Activated CD4-positive, alpha-beta memory T cell treated with anti-CD3 and anti-CD28 coated beads for 36 hours (primary cell): ENCODE data around the gene GXYLT2. TPM values are rescaled to one million over a fixed set of nuclear protein-coding genes. Genes with fewer than 3 reads are reported as not detected.
A peak's percentile ranks its signal among the peaks of the same experiment; 100 is the strongest.
"Not testable (repeated sequence)": the region's sequence is repeated elsewhere in the genome, so short reads cannot be mapped to it uniquely, and the experiment has no call there.

Source experiments
- CTCF ChIA-PET: fragments of 350-600 bp; sonication (Branson Sonifier 250); formaldehyde crosslinking; loops from one replicate; lab custom pipeline; 2021; ENCODE audit warnings: antibody characterized with exemption, inconsistent platforms; lab: Charles Lee
- POLR2A ChIA-PET: fragments of 350-600 bp; sonication (Branson Sonifier 250); formaldehyde crosslinking; loops from one replicate; lab custom pipeline; 2021; ENCODE audit warnings: antibody characterized with exemption; lab: Charles Lee
- DNase-seq: peaks from one replicate; pipeline ENCODE4 v3.0.0-alpha.2; 2020
- H3K27ac Mint-ChIP-seq: one replicate; pipeline ENCODE4 v1.8.0; 2021; ENCODE audit warnings: mixed read lengths
- H3K27me3 Mint-ChIP-seq: one replicate; pipeline ENCODE4 v1.8.0; 2021; ENCODE audit warnings: mixed read lengths
- H3K36me3 Mint-ChIP-seq: one replicate; pipeline ENCODE4 v1.8.0; 2021; ENCODE audit warnings: mixed read lengths
- H3K4me1 Mint-ChIP-seq: one replicate; pipeline ENCODE4 v1.8.0; 2021; ENCODE audit warnings: low read depth, mixed read lengths
- H3K4me3 Mint-ChIP-seq: one replicate; pipeline ENCODE4 v1.8.0; 2021; ENCODE audit warnings: mild to moderate bottlenecking, mixed read lengths
- H3K9me3 Mint-ChIP-seq: one replicate; pipeline ENCODE4 v1.8.0; 2021; ENCODE audit warnings: mixed read lengths
- intact Hi-C: fragments of 100-400 bp; cut with micrococcal nuclease; formaldehyde crosslinking; loops from one replicate; pipeline ENCODE4 v1.15.1; 2023
- total RNA-seq, 2 experiments: library from RNA; stranded (reverse); gene quantifications; one replicate each; pipeline ENCODE4 v1.2.3, GENCODE V29; 2021

Gene GXYLT2
- total RNA-seq, 2 experiments from 2014 or later: not detected

- H3K4me3 Mint-ChIP-seq, intact Hi-C loops, H3K9me3 Mint-ChIP-seq, H3K27me3 Mint-ChIP-seq, DNase-seq: not testable (repeated sequence)
- Mint-ChIP-seq H3K36me3 (peaks cover 79% of the 10 kb centered on the region), H3K27ac (peak overlapping the region; percentile 58), H3K4me1 (peaks cover 74% of the 10 kb centered on the region)
- CTCF ChIA-PET: interaction anchor here (0.5 kb wide), 1 partner anchor 31 kb away, joined by 3 read pairs; no protein-coding TSS in a partner anchor
- POLR2A ChIA-PET: interaction anchor here (0.6 kb wide), 1 partner anchor 14 kb away, joined by 4 read pairs; no protein-coding TSS in a partner anchor
These were observed 115.2 kb downstream of the GXYLT2 start for GRCh38 chr3:73003050-73003449.

- no peaks in the 10 kb centered on the region for H3K9me3 Mint-ChIP-seq
- CTCF ChIA-PET: interaction anchor here (0.8 kb wide), 1 partner anchor 25 kb away, joined by 6 read pairs; no protein-coding TSS in a partner anchor
- peaks cover 75% of the 10 kb centered on the region for H3K36me3 Mint-ChIP-seq
- peak overlapping the region; percentile 39 for H3K27ac Mint-ChIP-seq
- no peak for DNase-seq
- H3K27me3 Mint-ChIP-seq: no peaks in the 10 kb centered on the region
- peaks cover 80% of the 10 kb centered on the region for H3K4me1 Mint-ChIP-seq
- POLR2A ChIA-PET: no interaction called here
- H3K4me3 Mint-ChIP-seq: no peak overlapping the region
- intact Hi-C loops: no loop called here
These were observed 116.5 kb downstream of the GXYLT2 start for GRCh38 chr3:73004316-73004715.

GRCh38 chr3:73007992-73008712 is 120.3 kb downstream of the GXYLT2 start:
- intact Hi-C loops: loop anchor here (1.0 kb wide), 1 partner anchor 10 kb away; no protein-coding TSS in a partner anchor
- H3K4me1 Mint-ChIP-seq: peaks cover 83% of the 10 kb centered on the region
- DNase-seq: no peak
- CTCF ChIA-PET: interaction anchor here (0.7 to 2.0 kb wide), 4 partner anchors 10 to 48 kb away, joined by 3 to 5 read pairs (median 3); no protein-coding TSS in a partner anchor
- H3K36me3 Mint-ChIP-seq: peaks cover 68% of the 10 kb centered on the region
- H3K4me3 Mint-ChIP-seq: no peak overlapping the region
- H3K27me3 Mint-ChIP-seq: no peaks in the 10 kb centered on the region
- H3K27ac Mint-ChIP-seq: peak overlapping the region; percentile 9
- H3K9me3 Mint-ChIP-seq: no peaks in the 10 kb centered on the region
- POLR2A ChIA-PET: interaction anchor here (1.0 to 1.3 kb wide), 5 partner anchors 8 to 25 kb away, joined by 3 to 6 read pairs (median 3); no protein-coding TSS in a partner anchor

DNA sequence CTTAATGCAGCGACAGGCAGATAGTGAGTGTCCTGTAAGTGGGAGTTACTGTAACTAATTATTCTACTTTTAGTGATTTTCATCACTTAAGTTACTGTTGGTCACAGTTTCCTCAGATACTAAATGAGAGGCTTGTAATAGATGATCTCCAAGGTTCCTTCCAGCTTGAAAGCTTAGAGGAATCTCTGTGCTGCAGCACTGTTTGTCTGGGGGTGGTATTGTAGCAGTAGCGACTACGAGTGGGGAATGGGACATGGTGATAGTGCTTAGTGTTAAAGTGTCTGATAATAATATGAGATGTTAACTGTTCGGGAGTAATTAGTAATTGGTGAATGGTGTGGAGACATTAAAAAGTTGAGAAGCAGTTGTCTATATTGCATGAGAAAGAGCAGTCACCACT is 121.2 kb downstream of the GXYLT2 start:
- H3K4me3 Mint-ChIP-seq: no peak overlapping the region
- peaks cover 80% of the 10 kb centered on the region for H3K4me1 Mint-ChIP-seq
- DNase-seq: no peak
- ChIA-PET POLR2A (interaction anchor here (1.0 to 1.3 kb wide), 5 partner anchors 8 to 26 kb away, joined by 3 to 6 read pairs (median 3); no protein-coding TSS in a partner anchor), CTCF (interaction anchor here (0.7 to 2.0 kb wide), 4 partner anchors 11 to 48 kb away, joined by 3 to 8 read pairs (median 4); no protein-coding TSS in a partner anchor)
- intact Hi-C loops: no loop called here
- peaks cover 60% of the 10 kb centered on the region for H3K36me3 Mint-ChIP-seq
- H3K27ac Mint-ChIP-seq: peak overlapping the region; percentile 9
- H3K27me3 Mint-ChIP-seq: no peaks in the 10 kb centered on the region
- no peaks in the 10 kb centered on the region for H3K9me3 Mint-ChIP-seq

- peaks cover 55% of the 10 kb centered on the region for H3K36me3 Mint-ChIP-seq
- ChIA-PET CTCF (interaction anchor here (0.9 to 1.8 kb wide), 4 partner anchors 9 to 159 kb away, joined by 3 to 8 read pairs (median 4); no protein-coding TSS in a partner anchor), POLR2A (no interaction called here)
- no peaks in the 10 kb centered on the region for H3K27me3 Mint-ChIP-seq
- peaks cover 76% of the 10 kb centered on the region for H3K4me1 Mint-ChIP-seq
- no peak overlapping the region for H3K27ac Mint-ChIP-seq
- no peaks in the 10 kb centered on the region for H3K9me3 Mint-ChIP-seq
- DNase-seq: no peak
- intact Hi-C loops: no loop called here
- no peak overlapping the region for H3K4me3 Mint-ChIP-seq
These were observed 121.9 kb downstream of the GXYLT2 start for GRCh38 chr3:73009750-73010149.

- H3K4me3 Mint-ChIP-seq: no peak overlapping the region
- H3K27me3 Mint-ChIP-seq: no peaks in the 10 kb centered on the region
- intact Hi-C loops: no loop called here
- POLR2A ChIA-PET: no interaction called here
- H3K27ac Mint-ChIP-seq: no peak overlapping the region
- CTCF ChIA-PET: interaction anchor here (0.9 to 1.8 kb wide), 4 partner anchors 9 to 159 kb away, joined by 3 to 8 read pairs (median 4); no protein-coding TSS in a partner anchor
- peaks cover 53% of the 10 kb centered on the region for H3K36me3 Mint-ChIP-seq
- peaks cover 78% of the 10 kb centered on the region for H3K4me1 Mint-ChIP-seq
- DNase-seq: no peak
- no peaks in the 10 kb centered on the region for H3K9me3 Mint-ChIP-seq
These were observed 122.3 kb downstream of the GXYLT2 start for GRCh38 chr3:73010158-73010557.

GRCh38 chr3:73018298-73018697 is 130.5 kb downstream of the GXYLT2 start:
- Mint-ChIP-seq H3K4me3 (no peak overlapping the region), H3K27me3 (no peaks in the 10 kb centered on the region), H3K4me1 (peaks cover 66% of the 10 kb centered on the region), H3K27ac (peak overlapping the region; percentile 5), H3K9me3 (no peaks in the 10 kb centered on the region), H3K36me3 (peaks cover 12% of the 10 kb centered on the region)
- DNase-seq: no peak
- intact Hi-C loops: loop anchor here (1.0 kb wide), 1 partner anchor 10 kb away; no protein-coding TSS in a partner anchor
- CTCF ChIA-PET: interaction anchor here (0.6 kb wide), 1 partner anchor 1445 kb away, joined by 3 read pairs; no protein-coding TSS in a partner anchor
- POLR2A ChIA-PET: interaction anchor here (0.5 kb wide), 1 partner anchor 18 kb away, joined by 4 read pairs; no protein-coding TSS in a partner anchor

- ChIA-PET CTCF (interaction anchor here (2.2 kb wide), 1 partner anchor 37 kb away, joined by 7 read pairs; no protein-coding TSS in a partner anchor), POLR2A (no interaction called here)
- intact Hi-C loops: loop anchor here (1.0 kb wide), 1 partner anchor 11 kb away; no protein-coding TSS in a partner anchor
- peaks cover 66% of the 10 kb centered on the region for H3K4me1 Mint-ChIP-seq
- H3K9me3 Mint-ChIP-seq: no peaks in the 10 kb centered on the region
- peak overlapping the region; percentile 5 for H3K27ac Mint-ChIP-seq
- peaks cover 12% of the 10 kb centered on the region for H3K36me3 Mint-ChIP-seq
- no peak for DNase-seq
- no peak overlapping the region for H3K4me3 Mint-ChIP-seq
- no peaks in the 10 kb centered on the region for H3K27me3 Mint-ChIP-seq
These were observed 131.1 kb downstream of the GXYLT2 start for GRCh38 chr3:73018790-73019441.

DNA sequence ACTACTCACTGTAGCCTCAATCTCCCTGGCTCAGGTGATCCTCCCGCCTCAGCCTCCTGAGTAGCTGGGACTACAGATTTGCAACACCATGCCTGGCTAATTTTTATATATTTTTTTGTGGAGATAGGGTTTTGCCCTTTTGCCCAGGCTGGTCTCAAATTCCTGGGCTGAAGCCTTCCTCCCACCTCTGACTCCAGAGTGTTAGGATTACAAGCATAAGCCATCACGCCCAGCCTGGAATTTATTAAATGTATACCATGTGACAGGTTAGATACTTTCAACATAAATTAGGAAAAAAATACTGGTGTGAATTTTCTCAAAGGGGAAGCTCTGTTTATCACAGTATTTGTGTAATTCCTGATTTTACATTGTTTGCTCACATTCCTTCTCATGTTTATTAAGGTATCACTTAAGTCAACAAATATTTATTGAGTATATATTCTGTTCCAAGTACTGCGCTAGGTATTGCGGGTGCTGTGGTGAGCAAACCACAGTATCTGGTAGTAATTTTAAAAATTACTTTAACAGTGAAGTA is 133.5 kb downstream of the GXYLT2 start:
- intact Hi-C loops: no loop called here
- no peak overlapping the region for H3K4me3 Mint-ChIP-seq
- POLR2A ChIA-PET: no interaction called here
- H3K4me1 Mint-ChIP-seq: peaks cover 71% of the 10 kb centered on the region
- H3K27me3 Mint-ChIP-seq: no peaks in the 10 kb centered on the region
- no peaks in the 10 kb centered on the region for H3K9me3 Mint-ChIP-seq
- H3K27ac Mint-ChIP-seq: no peak overlapping the region
- CTCF ChIA-PET: no interaction called here
- DNase-seq: no peak
- peaks cover 14% of the 10 kb centered on the region for H3K36me3 Mint-ChIP-seq

DNA sequence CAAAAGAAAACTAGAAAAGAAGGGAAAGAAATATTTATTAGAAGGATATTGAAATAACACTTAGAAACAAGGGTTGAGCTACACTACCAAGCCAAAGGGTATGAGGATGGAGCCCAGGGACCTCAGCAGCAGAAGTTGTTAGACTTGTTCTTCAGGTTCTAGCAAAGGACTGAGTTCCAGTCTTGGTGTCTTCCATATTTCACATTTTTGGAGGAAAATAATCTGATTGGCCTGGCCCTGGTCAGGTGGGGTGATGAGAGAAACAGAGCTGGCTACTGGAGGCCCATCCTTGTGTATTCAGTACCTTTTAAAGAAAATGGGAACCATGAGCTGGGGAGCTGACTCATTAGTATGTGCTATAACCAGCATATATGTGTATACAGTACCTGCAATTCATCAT is 137.0 kb downstream of the GXYLT2 start:
- Mint-ChIP-seq H3K9me3 (no peaks in the 10 kb centered on the region), H3K4me3 (no peak overlapping the region), H3K36me3 (peaks cover 15% of the 10 kb centered on the region), H3K27me3 (no peaks in the 10 kb centered on the region), H3K27ac (no peak overlapping the region), H3K4me1 (peaks cover 78% of the 10 kb centered on the region)
- DNase-seq: no peak
- CTCF ChIA-PET: no interaction called here
- POLR2A ChIA-PET: interaction anchor here (0.6 kb wide), 1 partner anchor 114 kb away, joined by 3 read pairs; no protein-coding TSS in a partner anchor
- intact Hi-C loops: no loop called here

- intact Hi-C loops: no loop called here
- Mint-ChIP-seq H3K9me3 (no peaks in the 10 kb centered on the region), H3K27ac (no peak overlapping the region), H3K36me3 (peaks cover 18% of the 10 kb centered on the region), H3K4me3 (no peak overlapping the region), H3K4me1 (peaks cover 83% of the 10 kb centered on the region), H3K27me3 (no peaks in the 10 kb centered on the region)
- no peak for DNase-seq
- ChIA-PET CTCF (interaction anchor here (0.5 to 1.0 kb wide), 3 partner anchors 30 to 203 kb away, joined by 3 read pairs; no protein-coding TSS in a partner anchor), POLR2A (no interaction called here)
These were observed 138.4 kb downstream of the GXYLT2 start for GRCh38 chr3:73026111-73026759.
